ENCODE measurements around the gene TNFRSF25.

GRCh38 chr1:6473974-6474814 is 8.2 kb upstream of the TNFRSF25 start:
- TF ChIP-seq CREB1 (CRISPR knock-in tag; IDR thresholded peaks at IDR 0.05; ENCODE audit: low read depth) (no peak), EZH2phosphoT487 (IDR thresholded peaks at IDR 0.05; ENCODE audit: unreplicated experiment) (no peak), CTCF (conservative IDR thresholded peaks at IDR 0.05; ENCODE audit: low read depth in 2 of 2) (no peak), EZH2 (IDR thresholded peaks at IDR 0.05; ENCODE audit: low read depth, unreplicated experiment) (no peak), ETS1 (IDR thresholded peaks at IDR 0.05) (no peak), POLR2AphosphoS5 (IDR thresholded peaks at IDR 0.05; ENCODE audit: low read depth) (no peak), ZNF331 (CRISPR knock-in tag; IDR thresholded peaks at IDR 0.05; ENCODE audit: low read depth) (no peak), JUNB (IDR thresholded peaks at IDR 0.05; ENCODE audit: unreplicated experiment) (no peak), REST (IDR thresholded peaks at IDR 0.05; ENCODE audit: unreplicated experiment) (no peak), NANOG (IDR thresholded peaks at IDR 0.05; ENCODE audit: borderline replicate concordance) (no peak), STAT1 (IDR thresholded peaks at IDR 0.05; ENCODE audit: unreplicated experiment) (no peak), ZNF114 (CRISPR knock-in tag; IDR thresholded peaks at IDR 0.05) (no peak), ZNF462 (CRISPR knock-in tag; IDR thresholded peaks at IDR 0.05) (no peak)

Measured in GM23338 (cell line).